Measurements from ENCODE around the gene SLAIN1.

Gene SLAIN1

DNA sequence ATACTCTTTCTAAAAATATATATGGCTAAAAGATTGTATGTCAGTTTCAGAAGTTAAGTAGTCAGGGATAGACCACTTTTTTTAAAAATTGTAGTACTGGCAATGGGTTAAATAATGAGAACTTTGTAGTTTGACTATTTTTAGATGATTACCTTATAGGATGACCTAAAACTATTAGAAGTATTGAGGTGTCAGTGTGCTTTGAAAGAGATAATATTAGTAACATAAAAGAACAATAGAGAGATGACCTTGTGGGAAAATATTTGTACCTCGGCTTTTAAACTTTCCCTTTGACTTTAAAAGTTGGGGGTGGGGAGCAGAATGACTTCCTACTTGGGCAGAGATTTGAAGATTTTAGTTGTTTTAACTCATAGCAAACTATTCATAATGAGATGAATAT is 48.3 kb downstream of the SLAIN1 start:
- TF ChIP-seq, protein P1, sequence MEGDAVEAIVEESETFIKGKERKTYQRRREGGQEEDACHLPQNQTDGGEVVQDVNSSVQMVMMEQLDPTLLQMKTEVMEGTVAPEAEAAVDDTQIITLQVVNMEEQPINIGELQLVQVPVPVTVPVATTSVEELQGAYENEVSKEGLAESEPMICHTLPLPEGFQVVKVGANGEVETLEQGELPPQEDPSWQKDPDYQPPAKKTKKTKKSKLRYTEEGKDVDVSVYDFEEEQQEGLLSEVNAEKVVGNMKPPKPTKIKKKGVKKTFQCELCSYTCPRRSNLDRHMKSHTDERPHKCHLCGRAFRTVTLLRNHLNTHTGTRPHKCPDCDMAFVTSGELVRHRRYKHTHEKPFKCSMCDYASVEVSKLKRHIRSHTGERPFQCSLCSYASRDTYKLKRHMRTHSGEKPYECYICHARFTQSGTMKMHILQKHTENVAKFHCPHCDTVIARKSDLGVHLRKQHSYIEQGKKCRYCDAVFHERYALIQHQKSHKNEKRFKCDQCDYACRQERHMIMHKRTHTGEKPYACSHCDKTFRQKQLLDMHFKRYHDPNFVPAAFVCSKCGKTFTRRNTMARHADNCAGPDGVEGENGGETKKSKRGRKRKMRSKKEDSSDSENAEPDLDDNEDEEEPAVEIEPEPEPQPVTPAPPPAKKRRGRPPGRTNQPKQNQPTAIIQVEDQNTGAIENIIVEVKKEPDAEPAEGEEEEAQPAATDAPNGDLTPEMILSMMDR (IDR thresholded peaks at IDR 0.05; ENCODE audit: low read depth, low read length, missing control alignments), result no peak
- DNase-seq, result no peak
- in situ Hi-C loops (cut with HindIII; ENCODE audit: low pct_ligation_motif_present, low sequenced_read_pairs), result no loop called here
- Histone ChIP-seq H3K27ac (no peak overlapping the region), H3K27me3 (replicated peaks) (no peaks in the 10 kb centered on the region), H3K36me3 (replicated peaks) (no peaks in the 10 kb centered on the region), H3K4me3 (ENCODE audit: low read depth, low read length) (no peak overlapping the region)

DNA sequence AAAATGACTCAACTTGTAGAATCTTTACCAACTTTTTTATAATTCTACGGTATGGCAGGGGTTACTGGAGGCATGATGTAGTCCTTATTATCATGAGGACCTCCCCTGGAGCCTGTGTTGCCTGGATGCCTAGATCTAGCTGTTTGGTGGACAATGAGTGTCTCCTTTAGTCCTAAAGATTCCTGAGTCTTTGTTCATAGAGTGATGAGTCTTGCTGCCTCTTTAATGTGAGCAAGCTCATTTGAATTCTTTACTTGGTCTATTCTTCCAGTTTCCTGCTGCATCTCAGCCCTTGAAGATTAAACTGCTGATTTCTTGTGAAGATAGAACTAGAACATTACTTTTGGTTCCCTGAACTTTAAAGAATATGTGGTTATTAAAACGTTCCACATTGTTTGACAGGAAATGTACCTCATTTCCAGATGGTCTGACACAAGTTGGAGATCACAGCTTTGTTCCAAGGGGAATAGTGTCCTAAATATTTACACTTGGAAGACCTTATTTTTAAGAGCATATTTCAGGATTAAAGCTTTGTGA is 51.9 kb downstream of the SLAIN1 start:
- DNase-seq, result no peak
- H3K27me3 ChIP-seq (replicated peaks), result no peaks in the 10 kb centered on the region
- no peaks in the 10 kb centered on the region for H3K36me3 ChIP-seq (replicated peaks)
- H3K4me3 ChIP-seq (ENCODE audit: low read depth, low read length), result no peak overlapping the region
- in situ Hi-C loops (cut with HindIII; ENCODE audit: low pct_ligation_motif_present, low sequenced_read_pairs), result no loop called here
- TF ChIP-seq, protein P1 (IDR thresholded peaks at IDR 0.05; ENCODE audit: low read depth, low read length, missing control alignments), result no peak
- H3K27ac ChIP-seq, result no peak overlapping the region

DNA sequence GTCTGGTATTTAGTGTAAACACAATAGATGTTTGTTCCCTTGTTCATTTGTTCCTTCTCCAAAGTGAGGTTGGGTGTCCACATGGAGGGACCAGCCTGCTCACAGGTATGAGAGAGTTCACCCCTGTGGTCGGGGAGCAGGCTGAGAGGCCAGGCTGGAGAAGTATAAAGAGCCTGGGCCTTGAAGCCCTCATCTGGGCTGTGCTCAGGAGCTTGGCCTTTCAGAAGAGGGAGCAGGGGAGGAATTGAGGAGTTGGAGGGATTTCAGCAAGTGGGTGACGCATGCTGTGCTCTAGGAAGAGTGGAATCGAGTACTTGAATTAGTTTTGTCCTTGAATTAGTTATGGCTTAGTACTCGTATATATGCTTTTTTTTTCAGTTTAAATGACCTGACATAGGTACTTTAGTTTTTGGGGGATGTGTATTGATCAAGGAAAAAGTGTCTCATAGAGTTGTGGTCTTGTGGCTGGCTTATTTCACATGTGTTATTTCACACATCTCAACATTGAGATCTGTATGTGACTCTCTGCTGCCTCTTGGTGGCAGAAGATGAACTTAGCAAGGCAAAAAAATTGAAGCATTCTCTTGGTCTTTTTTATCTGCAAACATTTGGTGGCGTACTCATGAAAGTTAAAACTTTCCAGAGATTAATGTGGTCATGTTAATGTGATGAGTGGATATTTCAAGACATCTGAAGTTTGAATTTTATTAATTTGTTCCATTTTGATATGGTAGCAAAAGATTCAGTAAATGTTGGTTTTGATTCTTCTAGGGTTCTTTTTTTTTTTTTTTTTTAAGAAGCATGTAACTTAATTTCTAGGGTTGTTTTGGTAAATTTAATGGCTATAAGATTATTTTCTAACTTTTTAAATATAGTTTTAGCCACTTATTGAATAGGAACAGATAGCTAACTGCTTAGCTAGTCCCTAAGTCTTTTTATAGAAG is 54.3 kb downstream of the SLAIN1 start:
- DNase-seq, result peak; percentile 22
- TF ChIP-seq, protein P1 (IDR thresholded peaks at IDR 0.05; ENCODE audit: low read depth, low read length, missing control alignments), result peak; percentile 76
- Histone ChIP-seq H3K27me3 (replicated peaks) (no peaks in the 10 kb centered on the region), H3K36me3 (replicated peaks) (no peaks in the 10 kb centered on the region), H3K4me3 (ENCODE audit: low read depth, low read length) (no peak overlapping the region), H3K27ac (no peak overlapping the region)
- in situ Hi-C loops (cut with HindIII; ENCODE audit: low pct_ligation_motif_present, low sequenced_read_pairs), result no loop called here

DNA sequence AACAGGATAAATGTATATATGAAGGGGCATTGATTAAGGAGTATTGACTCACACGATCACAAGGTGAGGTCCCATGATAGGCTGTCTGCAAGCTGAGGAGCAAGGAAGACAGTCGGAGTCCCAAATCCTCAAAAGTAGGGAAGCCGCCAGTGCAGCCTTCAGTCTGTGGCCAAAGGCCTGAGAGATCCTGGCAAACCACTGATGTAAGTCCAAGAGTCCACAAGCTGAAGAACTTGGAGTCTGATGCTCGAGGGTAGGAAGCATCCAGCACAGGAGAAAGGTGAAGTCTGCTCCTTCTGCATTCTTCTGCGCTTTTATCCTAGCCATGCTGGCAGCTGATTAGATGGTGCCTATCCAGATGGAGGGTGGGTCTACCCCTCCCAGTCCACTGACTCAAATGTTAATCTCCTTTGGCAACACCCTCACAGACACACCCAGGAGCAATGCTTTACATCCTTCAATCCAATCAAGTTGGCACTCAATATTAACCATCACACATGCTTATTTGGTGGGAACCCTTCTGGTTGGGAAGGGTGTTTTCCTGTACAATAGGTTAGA is 55.1 kb downstream of the SLAIN1 start:
- no peak overlapping the region for H3K27ac ChIP-seq
- in situ Hi-C loops (cut with HindIII; ENCODE audit: low pct_ligation_motif_present, low sequenced_read_pairs), result no loop called here
- no peak for DNase-seq
- TF ChIP-seq, protein P1 (IDR thresholded peaks at IDR 0.05; ENCODE audit: low read depth, low read length, missing control alignments), result no peak
- no peak overlapping the region for H3K4me3 ChIP-seq (ENCODE audit: low read depth, low read length)
- H3K27me3 ChIP-seq (replicated peaks), result no peaks in the 10 kb centered on the region
- no peaks in the 10 kb centered on the region for H3K36me3 ChIP-seq (replicated peaks)

DNA sequence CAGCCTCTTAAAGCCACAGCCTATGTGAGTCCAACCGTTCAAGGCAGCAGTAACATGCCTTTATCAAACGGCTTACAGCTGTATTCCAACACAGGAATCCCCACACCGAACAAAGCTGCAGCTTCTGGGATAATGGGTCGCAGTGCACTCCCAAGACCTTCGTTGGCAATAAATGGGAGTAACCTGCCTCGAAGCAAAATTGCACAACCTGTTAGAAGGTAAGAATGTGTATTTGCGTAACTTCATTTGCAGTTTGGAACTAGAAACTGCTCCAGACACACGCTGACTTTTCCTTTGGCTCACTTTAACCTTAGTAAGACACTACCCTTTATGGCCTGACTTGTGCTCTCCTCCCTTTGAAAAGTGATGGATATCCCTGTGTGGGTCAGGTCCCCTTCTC is 63.4 kb downstream of the SLAIN1 start:
- TF ChIP-seq, protein P1 (IDR thresholded peaks at IDR 0.05; ENCODE audit: low read depth, low read length, missing control alignments), result no peak

More for the DNA sequence above, 63.4 kb downstream of the SLAIN1 start:
- DNase-seq, result no peak
- in situ Hi-C loops (cut with HindIII; ENCODE audit: low pct_ligation_motif_present, low sequenced_read_pairs), result no loop called here
- Histone ChIP-seq H3K27ac (no peak overlapping the region), H3K36me3 (replicated peaks) (no peaks in the 10 kb centered on the region), H3K4me3 (ENCODE audit: low read depth, low read length) (no peak overlapping the region), H3K27me3 (replicated peaks) (no peaks in the 10 kb centered on the region)

All from brain microvascular endothelial cell (primary cell).